DND-41 (cell line): ENCODE results near the gene KAT2B.

Source experiments
- ATAC-seq: fragments of 200-7000 bp; cut with Tn5 transposase; 3 replicates; pipeline ENCODE4 v1.9.1; 2021; ENCODE audit warnings: low read depth; ENCODE audit not compliant: insufficient read depth
- DNase-seq: peaks from one replicate; pipeline ENCODE4 v3.0.0-alpha.2; 2020
- H2AFZ ChIP-seq: 2 replicates; pipeline ENCODE4 v1.6.0; 2012; ENCODE audit warnings: low read depth, low read length
- H3K27ac ChIP-seq: 2 replicates; pipeline ENCODE4 v1.5.1; 2012; ENCODE audit warnings: low read length, inconsistent platforms
- H3K27me3 ChIP-seq: fragments of 200-600 bp; sonication (generic); 2 replicates; pipeline ENCODE4 v1.6.0; 2012; ENCODE audit warnings: low read length, mild to moderate bottlenecking, inconsistent platforms; ENCODE audit not compliant: insufficient read depth, poor library complexity
- H3K36me3 ChIP-seq: 2 replicates; pipeline ENCODE4 v1.5.1; 2012; ENCODE audit warnings: low read length, inconsistent platforms; ENCODE audit not compliant: insufficient read depth
- H3K4me1 ChIP-seq: 2 replicates; pipeline ENCODE4 v1.5.1; 2012; ENCODE audit warnings: mild to moderate bottlenecking, low read length; ENCODE audit not compliant: insufficient read depth
- H3K4me2 ChIP-seq: 2 replicates; pipeline ENCODE4 v1.6.0; 2012; ENCODE audit warnings: mild to moderate bottlenecking, moderate library complexity, low read length, inconsistent platforms; ENCODE audit not compliant: insufficient read depth
- H3K4me3 ChIP-seq, 2 experiments: fragments of 200-600 bp in 1 of 2; shearing (Covaris generic) in 1 of 2; 2 replicates each; pipeline ENCODE4 v1.5.1; 2012 to 2016; ENCODE audit warnings: inconsistent platforms in 2 of 2, low read length in 2 of 2, mild to moderate bottlenecking in 2 of 2, low read depth in 1 of 2, moderate library complexity in 1 of 2
- H3K79me2 ChIP-seq: 2 replicates; pipeline ENCODE4 v1.6.0; 2012; ENCODE audit warnings: low read length, inconsistent platforms; ENCODE audit not compliant: insufficient read depth
- H3K9ac ChIP-seq: 2 replicates; pipeline ENCODE4 v1.6.0; 2012; ENCODE audit warnings: low read depth, mild to moderate bottlenecking, inconsistent platforms, low read length, moderate library complexity
- H3K9me3 ChIP-seq: 2 replicates; pipeline ENCODE4 v1.5.1; 2012; ENCODE audit warnings: low read length, moderate library complexity, mild to moderate bottlenecking, inconsistent platforms; ENCODE audit not compliant: insufficient read depth, severe bottlenecking
- H4K20me1 ChIP-seq: 2 replicates; pipeline ENCODE4 v1.6.0; 2012; ENCODE audit warnings: low read length; ENCODE audit not compliant: insufficient read depth
- EZH2 ChIP-seq: IDR thresholded peaks from 3 replicates; pipeline ENCODE4 v1.6.1; 2012; ENCODE audit warnings: borderline replicate concordance, low read depth, mild to moderate bottlenecking, moderate library complexity, low read length, inconsistent platforms; ENCODE audit not compliant: severe bottlenecking
- TF ChIP-seq, protein P1 (sequence below): IDR thresholded peaks from 2 replicates; pipeline ENCODE4 v1.5.1; 2012; ENCODE audit warnings: borderline replicate concordance, low read length, moderate library complexity, mild to moderate bottlenecking; ENCODE audit not compliant: poor library complexity, severe bottlenecking; ENCODE audit errors: extremely low read depth

KAT2B gene

DNA sequence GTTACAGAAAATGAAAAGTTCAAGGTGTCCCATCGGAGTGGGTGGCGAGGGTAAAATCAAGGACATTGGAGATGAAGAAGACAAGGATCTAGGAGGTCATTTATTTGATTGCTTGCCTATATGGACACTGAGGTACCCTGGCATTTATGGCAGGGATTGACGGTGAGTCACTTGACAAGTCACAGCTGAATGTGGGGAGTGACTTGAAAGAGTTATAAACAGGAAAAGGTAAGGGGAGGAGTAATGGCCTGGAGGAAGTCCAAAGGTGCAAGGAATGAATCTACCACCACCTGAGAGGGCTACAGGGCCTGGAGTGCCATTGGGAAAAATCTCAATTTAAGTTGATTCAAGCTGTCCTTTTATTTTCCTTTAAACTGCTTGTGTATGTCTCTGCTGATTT lies 157.5 kb downstream of the KAT2B start:
- H4K20me1 ChIP-seq: no peaks in the 10 kb centered on the region
- no peak overlapping the region for H3K27ac ChIP-seq
- no peak overlapping the region for H3K4me3 ChIP-seq
- no peaks in the 10 kb centered on the region for H3K4me1 ChIP-seq
- DNase-seq (no peak), ATAC-seq (no peak)
- H3K27me3 ChIP-seq: peaks cover 6% of the 10 kb centered on the region
- H3K36me3 ChIP-seq: no peaks in the 10 kb centered on the region
- H3K9ac ChIP-seq: no peak overlapping the region
- H3K79me2 ChIP-seq: no peaks in the 10 kb centered on the region
- no peak overlapping the region for H3K4me2 ChIP-seq
- TF ChIP-seq, protein P1, sequence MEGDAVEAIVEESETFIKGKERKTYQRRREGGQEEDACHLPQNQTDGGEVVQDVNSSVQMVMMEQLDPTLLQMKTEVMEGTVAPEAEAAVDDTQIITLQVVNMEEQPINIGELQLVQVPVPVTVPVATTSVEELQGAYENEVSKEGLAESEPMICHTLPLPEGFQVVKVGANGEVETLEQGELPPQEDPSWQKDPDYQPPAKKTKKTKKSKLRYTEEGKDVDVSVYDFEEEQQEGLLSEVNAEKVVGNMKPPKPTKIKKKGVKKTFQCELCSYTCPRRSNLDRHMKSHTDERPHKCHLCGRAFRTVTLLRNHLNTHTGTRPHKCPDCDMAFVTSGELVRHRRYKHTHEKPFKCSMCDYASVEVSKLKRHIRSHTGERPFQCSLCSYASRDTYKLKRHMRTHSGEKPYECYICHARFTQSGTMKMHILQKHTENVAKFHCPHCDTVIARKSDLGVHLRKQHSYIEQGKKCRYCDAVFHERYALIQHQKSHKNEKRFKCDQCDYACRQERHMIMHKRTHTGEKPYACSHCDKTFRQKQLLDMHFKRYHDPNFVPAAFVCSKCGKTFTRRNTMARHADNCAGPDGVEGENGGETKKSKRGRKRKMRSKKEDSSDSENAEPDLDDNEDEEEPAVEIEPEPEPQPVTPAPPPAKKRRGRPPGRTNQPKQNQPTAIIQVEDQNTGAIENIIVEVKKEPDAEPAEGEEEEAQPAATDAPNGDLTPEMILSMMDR: no peak
- H3K9me3 ChIP-seq: no peaks in the 10 kb centered on the region
- no peak overlapping the region for H2AFZ ChIP-seq

DNA sequence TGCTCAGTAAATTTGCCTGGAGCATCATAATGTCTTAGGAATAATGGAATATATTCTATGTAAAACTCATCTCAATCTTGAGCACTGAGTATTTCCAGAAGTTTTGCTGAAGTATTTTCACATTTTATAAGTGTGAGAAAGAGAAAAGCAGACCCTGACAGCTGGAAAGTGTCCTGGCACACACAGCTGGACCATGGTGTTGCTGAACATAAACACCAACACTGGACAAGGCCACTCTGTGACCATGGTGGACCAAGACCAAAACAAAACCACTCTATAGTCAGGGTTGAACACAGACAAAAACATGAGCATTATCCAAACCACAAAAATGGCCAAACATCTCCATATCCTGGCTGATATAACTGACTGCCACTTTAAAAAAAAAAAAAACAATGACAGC lies 160.9 kb downstream of the KAT2B start:
- H3K4me1 ChIP-seq: no peaks in the 10 kb centered on the region
- no peak for DNase-seq

More for the DNA sequence above, 160.9 kb downstream of the KAT2B start:
- H2AFZ ChIP-seq: no peak overlapping the region
- TF ChIP-seq, protein P1: no peak
- no peak for TF ChIP-seq EZH2
- H3K4me3 ChIP-seq: no peak overlapping the region
- H3K27ac ChIP-seq: no peak overlapping the region
- H3K4me2 ChIP-seq: no peak overlapping the region
- no peaks in the 10 kb centered on the region for H3K9me3 ChIP-seq
- H3K36me3 ChIP-seq: no peaks in the 10 kb centered on the region
- no peaks in the 10 kb centered on the region for H4K20me1 ChIP-seq
- no peak overlapping the region for H3K9ac ChIP-seq
- no peaks in the 10 kb centered on the region for H3K79me2 ChIP-seq
- peaks cover 6% of the 10 kb centered on the region for H3K27me3 ChIP-seq
- ATAC-seq: no peak
